HG02642 (cell line): ENCODE data around the gene RALGAPB.
"Not testable (repeated sequence)": the region's sequence is repeated elsewhere in the genome, so short reads cannot be mapped to it uniquely, and the experiment has no call there.

Experiments
- ATAC-seq: cut with Tn5 transposase; IDR thresholded peaks from one replicate; pipeline ENCODE4 v1.9.1; 2021; ENCODE audit warnings: mild to moderate bottlenecking; ENCODE audit not compliant: unreplicated experiment, poor library complexity

The RALGAPB gene

DNA sequence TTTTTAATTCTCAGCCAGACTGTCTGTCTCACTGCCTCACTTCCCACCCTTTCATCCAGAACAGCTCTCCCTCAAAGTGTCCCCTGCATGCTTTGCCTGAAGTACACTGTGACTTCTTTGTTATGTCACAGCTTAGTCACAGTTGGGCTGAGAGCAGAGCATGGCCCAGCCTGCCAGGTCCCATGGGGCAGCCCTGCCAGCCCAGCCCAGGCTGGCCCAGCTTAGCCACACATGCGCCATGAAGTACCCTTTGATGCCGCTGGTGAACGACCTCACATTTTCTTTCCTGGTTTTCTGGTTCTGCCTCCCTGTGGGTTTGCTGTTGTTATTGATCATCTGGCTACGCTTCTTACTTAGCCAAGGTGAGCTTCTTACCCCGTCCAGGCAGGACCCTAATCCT is 108.4 kb downstream of the RALGAPB start, which contains the start of gene ADIG:
TSS of gene ADIG (plus strand) at position 185 of the 400 bp plus-strand sequence. CDS start at position 239, 54 bp downstream.
- ATAC-seq: no peak

DNA sequence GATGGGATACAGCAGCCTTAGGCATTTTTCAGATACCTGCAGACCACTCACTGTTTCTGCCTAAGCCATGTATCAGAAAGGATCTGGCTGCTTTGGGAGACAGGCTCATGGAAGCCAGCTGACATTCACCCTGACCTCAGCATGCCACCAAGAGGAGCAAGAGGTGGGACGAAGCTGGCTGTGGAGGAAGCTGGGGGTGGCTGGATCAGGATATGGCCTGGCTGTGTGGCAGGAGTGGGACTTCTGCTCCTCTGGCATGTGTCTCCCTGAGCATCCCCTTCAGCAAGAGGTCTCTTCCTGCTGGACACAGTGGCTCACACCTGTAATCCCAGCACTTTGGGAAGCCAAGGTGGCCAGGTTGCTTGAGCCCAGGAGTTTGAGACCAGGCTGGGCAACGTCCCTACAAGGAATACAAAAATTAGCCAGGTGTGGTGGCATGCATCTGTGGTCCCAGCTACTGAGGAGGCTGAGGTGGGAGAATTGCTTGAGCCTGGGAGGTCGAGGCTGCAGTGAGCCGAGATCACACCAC is 109.3 kb downstream of the RALGAPB start:
- ATAC-seq: no peak

DNA sequence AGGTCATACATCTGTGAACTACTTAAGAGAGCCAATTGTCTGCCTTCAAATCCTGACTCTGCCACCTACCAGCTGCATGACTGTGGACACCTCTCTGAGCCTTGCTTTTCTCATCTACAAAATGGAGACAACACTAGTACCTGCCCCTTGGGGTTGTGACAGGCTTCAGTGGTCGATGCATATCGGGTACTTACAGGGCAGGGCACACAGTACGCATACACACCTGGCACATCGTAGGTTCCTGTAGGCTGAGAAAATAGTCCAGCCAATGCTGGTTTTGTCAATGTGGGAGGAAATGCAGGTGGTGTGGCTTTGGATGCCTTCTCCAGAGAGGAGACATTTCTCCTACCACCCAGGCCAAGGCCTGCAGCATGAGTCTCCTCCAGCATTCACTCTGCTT is 110.7 kb downstream of the RALGAPB start:
- ATAC-seq: no peak

DNA sequence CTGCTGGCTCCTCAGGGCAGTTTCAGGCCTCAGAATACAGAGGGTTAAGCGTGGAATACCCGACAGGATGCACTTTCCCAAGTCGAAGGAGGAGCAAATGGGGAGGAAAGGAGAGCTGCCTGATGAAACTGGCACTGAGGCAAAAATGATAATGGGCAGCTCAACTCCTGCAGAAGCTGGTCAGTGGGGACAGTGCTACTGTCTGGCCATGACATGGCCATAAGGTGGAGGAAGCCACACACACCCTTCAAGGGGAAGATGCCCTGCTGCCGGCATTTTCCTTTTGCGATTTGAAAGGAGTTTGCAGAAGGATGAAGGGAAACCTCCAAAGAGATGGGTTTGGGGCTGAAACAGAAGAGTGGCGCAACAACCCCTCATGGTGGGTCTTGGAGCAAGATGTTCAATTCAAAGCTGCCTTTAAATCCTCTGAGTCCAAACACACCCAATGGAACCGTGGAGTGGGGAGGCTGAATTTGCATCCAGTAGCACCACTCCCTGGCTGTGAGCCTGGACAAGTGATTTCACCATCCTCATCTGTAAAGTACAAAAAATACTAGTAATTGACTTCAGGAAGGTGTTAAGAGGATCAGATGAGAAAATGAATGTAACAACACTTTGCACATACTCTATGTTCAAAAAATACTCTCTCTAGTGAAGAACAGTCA is 111.6 kb downstream of the RALGAPB start:
- ATAC-seq: no peak

DNA sequence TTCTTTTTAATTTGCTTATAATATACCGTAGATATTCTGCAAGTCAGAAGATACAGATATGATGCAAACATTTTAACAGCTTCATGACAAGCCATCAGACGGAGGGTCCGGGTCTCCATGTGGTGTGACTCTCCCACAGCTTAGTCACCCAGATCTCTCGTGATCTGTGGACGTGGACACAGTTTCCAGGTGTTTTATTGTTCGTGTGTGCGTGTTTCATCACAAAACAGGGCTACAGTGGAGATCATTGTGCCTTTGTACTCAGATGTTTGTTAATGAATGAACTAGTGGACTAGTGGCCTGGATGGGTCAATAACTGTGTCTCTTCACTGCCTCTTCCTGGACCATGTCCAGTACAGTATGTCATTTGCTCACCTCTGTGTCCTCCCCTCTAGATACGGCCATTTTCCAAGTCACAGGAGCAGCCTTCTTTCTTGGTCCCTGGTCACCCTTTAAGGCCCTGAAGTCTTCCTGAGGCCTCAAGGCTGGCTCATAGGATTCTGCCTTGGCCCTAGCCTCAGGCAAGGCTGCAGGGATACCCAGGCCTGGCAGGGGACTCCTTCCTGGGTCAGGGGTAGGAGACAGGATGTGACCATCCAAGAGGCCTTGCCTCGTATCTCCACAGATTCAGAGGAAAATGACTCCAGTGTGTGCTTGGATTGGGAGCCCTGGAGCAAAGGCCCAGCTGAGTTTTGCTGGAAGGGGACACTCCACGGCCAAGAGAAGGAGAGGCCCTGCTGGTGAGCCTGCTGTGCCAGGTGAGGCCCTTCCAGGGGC is 112.9 kb downstream of the RALGAPB start:
- no peak for ATAC-seq

DNA sequence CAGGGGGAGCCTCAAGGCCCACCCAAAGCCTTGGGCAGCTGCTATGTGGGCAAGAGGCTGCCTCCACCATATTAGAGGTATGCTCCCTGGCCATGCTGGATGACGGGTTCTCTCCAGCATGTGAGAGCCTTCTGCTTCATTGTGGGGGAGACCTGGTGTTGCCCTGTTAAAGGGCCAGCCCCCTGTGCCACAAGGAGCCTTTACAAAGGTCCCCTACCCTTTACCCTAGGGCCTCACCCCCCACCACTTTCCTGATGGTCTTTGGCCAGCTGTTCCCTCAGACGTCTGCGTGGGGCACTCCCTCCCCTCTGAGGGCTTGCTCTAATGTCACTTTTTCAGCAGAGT is 113.5 kb downstream of the RALGAPB start:
- no peak for ATAC-seq

DNA sequence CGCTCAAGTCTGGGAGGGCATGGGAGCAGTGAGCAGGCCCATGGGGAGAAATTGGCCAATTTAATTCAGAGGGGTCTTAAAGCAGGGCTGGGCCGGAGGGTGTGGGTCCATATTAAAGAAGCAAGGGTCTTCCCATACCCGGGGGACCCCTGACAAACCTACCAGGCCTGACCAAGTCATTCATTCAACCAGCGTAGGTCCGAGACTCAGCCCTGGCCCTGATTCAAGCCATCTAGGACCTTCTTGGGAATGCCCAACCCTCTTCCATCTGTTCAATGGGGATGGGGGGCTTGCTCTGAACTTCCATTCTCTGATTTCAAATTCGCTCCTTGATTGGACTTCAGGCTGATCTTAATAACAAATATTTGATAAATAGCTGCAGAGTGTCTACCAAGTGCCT is 115.7 kb downstream of the RALGAPB start:
- ATAC-seq: no peak

DNA sequence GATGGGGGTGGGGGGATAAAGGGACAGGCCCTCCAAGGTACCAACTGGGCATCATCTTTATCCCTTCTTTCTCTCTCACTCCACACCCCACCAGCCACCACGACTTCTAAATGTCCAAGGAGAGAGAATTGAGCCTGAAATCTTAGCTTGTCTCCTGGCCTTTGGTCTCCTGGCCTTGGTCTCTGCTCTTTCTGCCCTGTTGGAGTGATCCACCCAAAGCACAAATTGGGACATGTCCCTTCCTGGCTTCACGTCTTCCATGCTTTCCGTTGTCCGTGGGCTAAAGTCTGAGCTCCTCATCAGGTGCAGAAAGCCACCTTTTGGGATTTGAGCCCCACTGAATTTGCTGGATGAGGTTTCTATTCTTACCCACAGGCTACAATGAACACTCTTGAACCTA is 116.7 kb downstream of the RALGAPB start:
- no peak for ATAC-seq

DNA sequence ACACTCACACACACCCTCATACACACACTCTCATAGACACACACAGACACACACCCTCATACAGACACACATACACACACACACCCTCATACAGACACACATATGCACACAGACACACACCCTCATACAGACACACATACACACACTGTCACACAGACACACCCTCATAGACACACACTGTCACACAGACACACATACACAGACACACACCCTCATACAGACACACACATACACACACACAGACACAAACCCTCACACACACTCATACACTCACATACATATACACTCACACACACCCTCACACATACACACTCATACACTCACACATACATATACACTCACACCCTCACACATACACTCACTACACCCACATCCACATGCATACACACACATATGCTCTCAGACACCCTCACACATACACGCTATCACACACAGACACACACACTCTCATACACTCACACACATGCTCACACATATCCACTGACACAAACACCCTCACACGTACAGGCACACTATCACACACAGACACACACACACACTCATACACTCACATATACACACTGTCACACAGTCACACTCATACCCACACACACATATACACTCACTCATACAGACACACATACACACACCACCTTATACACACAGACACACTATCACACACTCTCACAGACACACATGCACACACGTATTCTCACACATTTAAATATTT is 117.5 kb downstream of the RALGAPB start:
- ATAC-seq: no peak

DNA sequence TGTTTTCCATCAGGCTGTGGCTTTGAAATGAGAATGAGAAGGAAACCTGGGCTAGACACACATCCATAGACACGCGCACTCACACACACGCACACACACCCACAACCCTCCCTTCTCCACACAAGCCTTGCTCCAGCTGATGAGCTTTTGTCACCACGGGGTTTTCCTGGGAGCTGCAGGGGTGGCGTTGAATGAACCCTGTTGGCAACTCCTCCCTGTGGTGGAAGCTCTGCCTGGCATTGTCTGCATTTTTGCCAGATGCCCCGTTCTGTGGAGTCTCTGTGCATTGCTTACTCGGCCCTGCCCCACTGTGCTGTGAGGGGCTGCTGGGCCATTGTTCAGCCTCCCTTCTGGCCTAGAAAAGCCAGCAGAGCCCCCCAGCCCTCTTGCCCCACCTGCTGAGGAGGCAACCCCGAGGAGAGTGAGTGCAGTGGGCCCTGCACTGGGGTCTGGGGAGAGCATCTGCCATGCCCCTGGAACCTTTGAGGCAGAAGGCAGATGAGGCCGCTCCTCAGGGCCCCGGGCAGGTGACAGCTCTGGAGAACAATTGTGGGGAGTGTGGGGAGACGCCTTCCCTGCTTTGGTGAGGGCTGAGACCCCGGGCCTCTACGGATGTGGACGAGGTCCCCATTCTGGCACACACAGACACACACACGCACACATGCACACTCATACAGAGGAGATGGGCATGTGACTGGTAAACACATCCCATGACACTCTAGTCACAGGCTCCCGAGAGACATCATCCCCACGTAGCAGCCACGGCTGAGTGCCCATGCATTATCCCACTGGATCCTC is 118.2 kb downstream of the RALGAPB start:
- no peak for ATAC-seq

DNA sequence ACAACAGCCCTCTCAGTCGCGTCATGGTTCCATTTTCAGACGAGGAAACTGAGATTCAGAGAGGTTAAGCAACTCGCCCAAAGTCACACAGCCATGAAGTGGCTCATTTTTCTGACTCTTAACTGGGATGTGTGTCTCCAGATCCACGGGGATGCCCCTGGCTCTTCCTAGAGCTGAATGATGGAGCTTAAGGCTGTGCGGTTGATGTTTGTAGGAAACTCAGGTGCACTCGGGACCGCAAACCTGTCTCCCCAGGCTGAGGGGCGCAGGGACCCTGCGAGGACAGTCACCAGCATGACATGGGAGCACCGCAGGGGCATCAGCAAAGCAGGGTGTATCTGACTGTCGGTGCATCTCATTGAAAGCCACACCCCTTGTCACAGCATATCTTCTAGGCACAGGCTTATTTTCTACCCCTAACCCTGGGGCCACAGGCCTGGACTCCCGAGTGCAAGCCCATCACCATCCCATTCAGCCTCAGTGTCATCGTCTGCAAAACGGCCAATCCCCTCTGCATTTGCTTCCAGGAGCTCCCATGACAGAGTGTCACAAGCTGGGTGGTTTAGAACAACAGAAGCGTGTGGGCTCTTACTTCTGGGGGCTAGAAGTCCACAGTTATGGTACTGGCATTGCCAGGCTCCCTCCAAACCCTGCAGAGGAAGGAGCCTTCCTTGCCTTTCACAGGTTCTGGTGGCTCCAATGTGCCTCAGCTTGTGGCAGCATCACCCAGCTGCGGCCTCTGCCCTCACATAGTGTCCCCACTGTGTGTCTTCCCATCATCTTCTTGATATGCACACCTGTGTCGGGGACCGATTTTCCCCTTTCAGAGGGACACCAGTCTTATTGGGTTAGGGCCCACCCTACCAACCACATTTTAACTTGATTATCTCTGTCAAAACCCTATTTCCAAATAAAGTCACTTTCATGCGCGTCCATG is 119.1 kb downstream of the RALGAPB start:
- no peak for ATAC-seq

DNA sequence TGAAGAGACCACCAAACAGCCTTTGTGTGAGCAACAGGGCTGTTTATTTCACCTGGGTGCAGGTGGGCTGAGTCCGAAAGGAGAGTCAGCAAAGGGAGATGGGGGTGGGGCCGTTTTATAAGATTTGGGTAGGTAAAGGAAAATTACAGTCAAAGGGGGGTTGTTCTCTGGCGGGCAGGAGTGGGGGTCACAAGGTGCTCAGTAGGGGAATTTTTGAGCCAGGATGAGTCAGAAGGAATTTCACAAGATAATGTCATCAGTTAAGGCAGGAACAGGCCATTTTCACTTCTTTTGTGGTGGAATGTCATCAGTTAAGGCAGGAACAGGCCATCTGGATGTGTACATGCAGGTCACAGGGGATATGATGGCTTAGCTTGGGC is 119.8 kb downstream of the RALGAPB start:
- not testable (repeated sequence) for ATAC-seq

DNA sequence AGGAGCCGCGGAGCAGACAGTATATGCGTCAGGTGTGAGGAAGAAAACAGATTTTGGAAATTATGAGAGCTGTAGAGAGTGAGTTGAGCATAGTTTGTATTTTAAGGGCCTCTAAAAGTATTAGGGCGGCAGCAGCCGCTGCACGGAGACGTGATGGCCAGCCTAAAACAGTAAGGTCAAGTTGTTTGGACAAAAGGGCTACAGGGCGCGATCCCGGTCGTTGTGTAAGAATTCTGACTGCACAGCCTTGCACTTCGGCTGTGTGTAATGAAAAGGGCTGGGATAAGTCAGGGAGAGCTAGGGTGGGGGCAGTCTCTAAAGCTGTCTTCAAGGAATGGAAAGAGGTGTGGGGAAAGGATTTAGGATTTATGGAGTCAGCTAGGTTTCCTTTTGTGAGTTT is 121.6 kb downstream of the RALGAPB start:
- not testable (repeated sequence) for ATAC-seq

DNA sequence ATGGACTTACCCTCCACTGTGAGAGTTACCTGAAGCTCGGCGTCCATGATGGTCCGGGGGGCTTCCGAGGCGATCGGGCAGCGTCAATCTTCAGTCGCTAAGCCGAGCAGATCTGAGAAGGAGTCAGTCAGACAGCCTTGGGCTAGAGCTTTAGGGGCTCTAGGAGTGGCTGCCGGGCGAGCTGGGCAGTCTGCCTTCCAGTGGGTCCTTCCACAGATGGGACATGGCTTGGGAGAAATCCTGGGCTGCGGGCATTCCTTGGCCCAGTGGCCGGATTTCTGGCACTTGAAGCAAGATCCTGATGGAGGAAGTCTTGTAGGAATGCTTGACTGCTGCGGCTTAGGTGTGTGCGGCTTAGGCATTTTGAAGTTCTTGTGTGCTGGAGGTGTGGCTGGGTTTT is 123.2 kb downstream of the RALGAPB start:
- not testable (repeated sequence) for ATAC-seq

DNA sequence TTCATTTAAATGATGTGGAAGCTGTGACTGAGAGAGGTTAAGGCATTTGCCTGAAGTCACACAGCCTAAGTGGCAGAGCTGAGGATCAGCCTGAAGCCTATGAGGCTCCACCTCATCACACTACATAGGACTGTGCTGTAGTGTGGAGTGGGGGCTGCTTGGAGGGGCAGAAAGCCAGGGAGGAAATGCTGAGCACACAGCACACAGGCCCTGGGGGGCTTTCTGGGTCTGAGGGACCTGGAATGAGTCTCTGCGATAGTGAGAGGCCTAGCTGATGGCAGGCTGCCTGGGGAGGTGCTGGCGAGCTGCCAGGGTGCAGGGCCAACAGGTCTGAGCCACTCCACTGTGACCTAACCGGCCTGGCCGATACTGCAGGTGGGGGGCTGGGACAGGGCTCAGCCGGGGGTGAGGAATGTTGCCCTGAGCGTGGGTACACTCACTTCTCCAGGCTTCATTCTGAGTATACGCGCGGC is 126.8 kb downstream of the RALGAPB start:
- ATAC-seq: no peak

DNA sequence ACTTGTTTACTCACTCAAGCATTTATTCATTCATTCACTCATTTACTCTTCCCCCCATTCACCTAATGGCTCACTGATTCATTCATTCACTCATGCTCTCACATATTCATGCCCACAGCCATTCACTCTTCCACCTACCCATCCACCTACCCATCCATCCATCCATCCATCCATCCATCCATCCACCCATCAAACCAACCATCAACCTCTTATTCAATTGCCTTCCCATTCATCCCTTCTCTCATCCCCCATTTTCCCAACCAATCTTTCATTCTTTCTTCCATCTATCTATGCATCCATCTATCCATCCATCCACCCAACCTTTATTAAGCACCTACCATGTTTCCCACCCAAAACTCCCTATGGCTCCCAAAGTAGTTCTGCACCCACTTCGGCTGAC is 127.4 kb downstream of the RALGAPB start:
- no peak for ATAC-seq

DNA sequence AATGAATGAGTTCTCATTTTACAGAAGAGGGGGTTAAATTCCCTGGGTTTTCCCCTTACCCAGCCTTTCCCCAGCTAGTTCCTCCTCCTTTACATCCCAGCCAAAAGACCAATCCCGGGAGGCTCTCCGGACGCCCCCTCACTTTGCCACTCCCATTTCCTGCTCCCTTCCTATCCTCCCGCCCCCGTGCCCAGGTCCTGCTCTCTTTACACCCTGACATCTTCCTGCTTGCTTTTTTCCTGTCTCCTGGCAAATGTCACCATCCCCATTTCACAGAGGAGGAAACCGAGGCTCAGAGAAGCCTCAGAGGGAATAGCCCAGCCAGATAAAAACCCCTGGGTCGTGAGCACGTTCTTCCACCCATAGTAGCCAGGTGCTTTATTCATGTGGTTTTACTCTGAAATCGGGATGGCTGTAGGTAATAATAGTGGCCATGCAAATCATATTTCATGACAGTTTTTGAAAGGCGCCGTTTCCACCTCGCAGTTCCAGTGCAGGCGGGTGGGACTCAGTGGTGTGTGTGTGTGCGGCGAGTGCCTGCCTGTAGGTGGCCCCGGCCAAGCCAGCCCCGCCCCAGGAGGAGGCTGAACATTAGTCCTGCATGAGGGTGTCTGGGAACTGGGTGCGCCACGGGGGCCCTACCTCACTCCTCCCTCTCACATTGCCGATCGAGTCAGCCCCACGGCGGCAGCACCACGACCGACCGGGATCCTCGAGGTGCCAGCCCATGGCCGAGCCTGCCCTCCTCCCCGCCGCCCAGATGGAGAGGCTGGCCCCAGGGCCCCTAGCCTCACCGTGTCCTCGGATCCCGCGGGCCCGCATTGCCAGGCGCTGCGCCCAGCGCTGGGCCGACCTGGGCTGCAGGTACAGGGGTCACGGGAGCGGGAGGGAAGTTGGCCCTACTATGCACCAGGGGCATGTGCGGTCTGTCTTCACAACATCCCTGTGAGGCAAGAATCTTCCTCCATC is 128.9 kb downstream of the RALGAPB start, which contains the start of gene ARHGAP40:
TSS of gene ARHGAP40 (plus strand) at position 594 of the 969 bp plus-strand sequence.
- ATAC-seq: no peak

DNA sequence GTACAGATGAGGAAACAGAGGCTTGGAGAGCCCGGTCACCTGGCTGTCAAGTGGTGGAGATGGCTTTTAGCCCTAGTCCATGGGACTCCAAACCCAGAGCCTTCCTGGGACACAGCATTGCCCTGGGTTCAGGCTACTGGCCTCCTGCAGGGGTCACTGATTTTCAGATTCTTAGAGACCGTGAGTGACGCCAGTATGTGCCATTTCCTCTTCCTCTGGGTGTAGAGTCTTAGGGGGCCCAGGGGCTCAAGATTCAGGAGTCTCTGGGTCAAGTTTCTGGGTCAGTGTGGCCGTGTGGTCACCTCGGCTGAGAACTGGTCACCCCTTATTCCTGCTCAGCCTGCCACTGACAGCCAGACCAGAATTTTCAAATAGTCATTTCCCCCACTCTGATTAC is 129.5 kb downstream of the RALGAPB start:
- ATAC-seq: no peak
